ENCODE results near the gene PATJ. TPM values are rescaled to one million over a fixed set of nuclear protein-coding genes. Genes with fewer than 3 reads are reported as not detected.
"Not testable (repeated sequence)": the region's sequence is repeated elsewhere in the genome, so short reads cannot be mapped to it uniquely, and the experiment has no call there.

Gene PATJ
- total RNA-seq, 6 experiments from 2014 or later, result 19.0 to 49.0 (median 26.7) TPM

- Histone ChIP-seq H3K36me3 (no peaks in the 10 kb centered on the region), H3K9me3 (no peaks in the 10 kb centered on the region), H3K4me3 (no peak overlapping the region), H3K27me3 (no peaks in the 10 kb centered on the region), H3K4me1 (no peaks in the 10 kb centered on the region), H3K27ac (no peak overlapping the region)
- intact Hi-C loops (cut with DNase I), result no loop called here
- 100% methylated on average over 1 of the region's 1 CpG for WGBS (ENCODE audit: insufficient coverage, low coverage, low lambda C conversion rate, missing lambda C conversion rate)
- TF ChIP-seq POLR2A (IDR thresholded peaks at IDR 0.05), result no peak
- TF ChIP-seq CTCF (IDR thresholded peaks at IDR 0.05), result no peak
- no peak for ATAC-seq
- DNase-seq, result no peak
These were observed 213.0 kb downstream of the PATJ start for GRCh38 chr1:61955261-61955660.

- Histone ChIP-seq H3K4me3 (no peak overlapping the region), H3K9me3 (no peaks in the 10 kb centered on the region), H3K27me3 (no peaks in the 10 kb centered on the region), H3K27ac (no peak overlapping the region), H3K4me1 (no peaks in the 10 kb centered on the region), H3K36me3 (no peaks in the 10 kb centered on the region)
- ATAC-seq (no peak), DNase-seq (no peak)
- intact Hi-C loops (cut with DNase I), result no loop called here
- 94% methylated on average over 6 of the region's 6 CpGs for WGBS (ENCODE audit: insufficient coverage, low coverage, low lambda C conversion rate, missing lambda C conversion rate)
- TF ChIP-seq POLR2A (IDR thresholded peaks at IDR 0.05), result no peak
- TF ChIP-seq CTCF (IDR thresholded peaks at IDR 0.05), result no peak
These were observed 213.9 kb downstream of the PATJ start for GRCh38 chr1:61956016-61956645.

GRCh38 chr1:61956784-61957183 is 214.5 kb downstream of the PATJ start:
- ATAC-seq (no peak), DNase-seq (no peak)
- Histone ChIP-seq H3K27ac (no peak overlapping the region), H3K4me3 (no peak overlapping the region), H3K9me3 (no peaks in the 10 kb centered on the region), H3K4me1 (no peaks in the 10 kb centered on the region), H3K27me3 (no peaks in the 10 kb centered on the region), H3K36me3 (no peaks in the 10 kb centered on the region)
- TF ChIP-seq POLR2A (IDR thresholded peaks at IDR 0.05) (no peak), CTCF (IDR thresholded peaks at IDR 0.05) (no peak)
- intact Hi-C loops (cut with DNase I), result no loop called here
- WGBS (ENCODE audit: insufficient coverage, low coverage, low lambda C conversion rate, missing lambda C conversion rate), result 92% methylated on average over 2 of the region's 2 CpGs

- Histone ChIP-seq H3K4me3 (no peak overlapping the region), H3K27ac (no peak overlapping the region), H3K9me3 (no peaks in the 10 kb centered on the region), H3K4me1 (no peaks in the 10 kb centered on the region), H3K27me3 (no peaks in the 10 kb centered on the region), H3K36me3 (no peaks in the 10 kb centered on the region)
- ATAC-seq (no peak), DNase-seq (no peak)
- TF ChIP-seq POLR2A (IDR thresholded peaks at IDR 0.05) (no peak), CTCF (IDR thresholded peaks at IDR 0.05) (no peak)
- intact Hi-C loops (cut with DNase I), result no loop called here
- 84% methylated on average over 3 of the region's 3 CpGs for WGBS (ENCODE audit: insufficient coverage, low coverage, low lambda C conversion rate, missing lambda C conversion rate)
These were observed 218.7 kb downstream of the PATJ start for GRCh38 chr1:61961009-61961408.

GRCh38 chr1:61962631-61963030 is 220.4 kb downstream of the PATJ start:
- Histone ChIP-seq H3K4me3 (no peak overlapping the region), H3K9me3 (no peaks in the 10 kb centered on the region), H3K4me1 (no peaks in the 10 kb centered on the region), H3K27ac (no peak overlapping the region), H3K36me3 (no peaks in the 10 kb centered on the region), H3K27me3 (no peaks in the 10 kb centered on the region)
- ATAC-seq (no peak), DNase-seq (no peak)
- intact Hi-C loops (cut with DNase I), result no loop called here
- TF ChIP-seq CTCF (IDR thresholded peaks at IDR 0.05) (no peak), POLR2A (IDR thresholded peaks at IDR 0.05) (no peak)
- 81% methylated on average over 3 of the region's 3 CpGs for WGBS (ENCODE audit: insufficient coverage, low coverage, low lambda C conversion rate, missing lambda C conversion rate)

- H3K9me3 ChIP-seq, result not testable (repeated sequence)
These were observed 224.4 kb downstream of the PATJ start for GRCh38 chr1:61966450-61967225.

More at GRCh38 chr1:61966450-61967225, 224.4 kb downstream of the PATJ start:
- H3K36me3 ChIP-seq; H3K27ac ChIP-seq; ATAC-seq; H3K27me3 ChIP-seq; intact Hi-C loops (cut with DNase I); DNase-seq; H3K4me3 ChIP-seq; H3K4me1 ChIP-seq: not testable (repeated sequence)
- WGBS (ENCODE audit: insufficient coverage, low coverage, low lambda C conversion rate, missing lambda C conversion rate), result 98% methylated on average over 6 of the region's 9 CpGs
